ENCODE results near the gene IMMT.
A peak's percentile ranks its signal among the peaks of the same experiment; 100 is the strongest.
"Not testable (repeated sequence)": the region's sequence is repeated elsewhere in the genome, so short reads cannot be mapped to it uniquely, and the experiment has no call there.

IMMT gene

DNA sequence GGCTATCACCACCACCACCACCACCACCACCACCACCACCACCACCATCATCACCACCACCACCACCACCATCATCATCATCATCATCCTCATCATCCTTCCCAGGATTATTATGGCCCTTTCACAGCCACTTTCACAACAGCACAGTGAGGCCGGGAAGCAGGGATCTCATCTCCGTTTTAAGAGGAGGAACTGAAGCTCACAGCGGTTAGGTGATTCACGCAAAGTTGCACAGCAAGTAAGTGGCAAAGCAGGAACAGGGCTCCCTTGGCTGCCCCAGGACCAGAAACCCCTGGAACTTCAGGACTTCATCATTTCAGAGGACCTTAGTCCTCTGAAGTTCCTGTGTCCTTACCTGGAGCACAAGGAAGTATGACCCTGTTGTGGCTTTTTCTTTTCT is 30.8 kb upstream of the IMMT start:
- no peak for DNase-seq (ENCODE audit: low spot score)

DNA sequence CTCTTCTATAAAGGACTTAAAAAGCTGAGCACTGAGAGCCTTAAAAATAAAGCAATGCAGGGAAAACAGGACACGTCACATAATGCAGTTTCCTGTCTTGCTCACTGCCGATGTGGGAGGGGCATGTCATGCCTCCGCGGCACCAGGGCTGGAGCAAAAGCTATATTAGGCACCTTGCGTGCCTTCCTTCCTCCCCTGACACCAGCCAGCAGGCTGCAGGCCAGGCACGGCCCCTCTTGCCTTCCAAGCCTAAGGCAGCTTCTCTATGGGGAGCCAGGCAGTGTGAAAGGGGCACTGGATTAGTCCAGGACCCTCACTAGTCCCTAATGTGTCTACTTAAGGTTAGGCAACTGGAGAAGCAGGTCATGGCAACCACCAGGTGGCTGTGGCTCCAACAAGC is 30.3 kb upstream of the IMMT start:
- no peak for DNase-seq (ENCODE audit: low spot score)

- DNase-seq (ENCODE audit: low spot score): no peak
Observed at GRCh38 chr2:86224645-86225355, 29.5 kb upstream of the IMMT start.

DNA sequence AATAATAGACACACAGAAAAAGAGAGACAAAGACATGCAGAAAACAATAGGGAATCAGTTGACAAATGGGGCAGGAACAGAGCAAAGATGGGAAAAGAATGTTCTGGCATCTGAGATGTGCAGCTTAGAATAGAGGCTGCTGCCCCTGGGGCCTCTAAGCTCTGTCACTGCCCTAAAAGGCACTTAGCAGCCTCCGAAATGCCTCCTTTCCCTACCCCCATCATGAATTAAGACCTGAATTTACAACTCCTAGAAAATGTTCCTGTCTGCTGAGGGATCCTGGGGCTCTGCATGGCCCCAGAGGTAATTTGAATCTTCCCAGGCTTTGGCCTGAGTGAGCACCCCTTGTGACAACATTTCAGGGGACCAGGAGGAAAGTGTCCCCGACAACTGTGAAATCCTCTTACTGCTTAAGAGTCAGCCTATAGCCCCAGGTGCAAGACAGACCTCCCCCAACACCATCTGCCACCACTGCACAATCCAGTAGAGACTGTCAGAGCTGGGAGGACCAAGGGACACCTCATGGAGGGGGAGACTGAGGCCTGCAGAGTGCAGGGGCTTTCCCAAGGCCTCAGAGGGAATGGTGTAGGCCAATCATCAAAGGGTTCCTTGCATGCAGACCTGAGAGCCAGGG is 28.8 kb upstream of the IMMT start:
- DNase-seq (ENCODE audit: low spot score): no peak

GRCh38 chr2:86223140-86223926 is 28.1 kb upstream of the IMMT start:
- DNase-seq (ENCODE audit: low spot score): peak; percentile 83

- no peak for DNase-seq (ENCODE audit: low spot score)
Observed at GRCh38 chr2:86221066-86221684, 25.9 kb upstream of the IMMT start.

GRCh38 chr2:86219896-86220295 is 24.6 kb upstream of the IMMT start:
- DNase-seq (ENCODE audit: low spot score): no peak

- no peak for DNase-seq (ENCODE audit: low spot score)
Observed at GRCh38 chr2:86218124-86218523, 22.9 kb upstream of the IMMT start.

DNA sequence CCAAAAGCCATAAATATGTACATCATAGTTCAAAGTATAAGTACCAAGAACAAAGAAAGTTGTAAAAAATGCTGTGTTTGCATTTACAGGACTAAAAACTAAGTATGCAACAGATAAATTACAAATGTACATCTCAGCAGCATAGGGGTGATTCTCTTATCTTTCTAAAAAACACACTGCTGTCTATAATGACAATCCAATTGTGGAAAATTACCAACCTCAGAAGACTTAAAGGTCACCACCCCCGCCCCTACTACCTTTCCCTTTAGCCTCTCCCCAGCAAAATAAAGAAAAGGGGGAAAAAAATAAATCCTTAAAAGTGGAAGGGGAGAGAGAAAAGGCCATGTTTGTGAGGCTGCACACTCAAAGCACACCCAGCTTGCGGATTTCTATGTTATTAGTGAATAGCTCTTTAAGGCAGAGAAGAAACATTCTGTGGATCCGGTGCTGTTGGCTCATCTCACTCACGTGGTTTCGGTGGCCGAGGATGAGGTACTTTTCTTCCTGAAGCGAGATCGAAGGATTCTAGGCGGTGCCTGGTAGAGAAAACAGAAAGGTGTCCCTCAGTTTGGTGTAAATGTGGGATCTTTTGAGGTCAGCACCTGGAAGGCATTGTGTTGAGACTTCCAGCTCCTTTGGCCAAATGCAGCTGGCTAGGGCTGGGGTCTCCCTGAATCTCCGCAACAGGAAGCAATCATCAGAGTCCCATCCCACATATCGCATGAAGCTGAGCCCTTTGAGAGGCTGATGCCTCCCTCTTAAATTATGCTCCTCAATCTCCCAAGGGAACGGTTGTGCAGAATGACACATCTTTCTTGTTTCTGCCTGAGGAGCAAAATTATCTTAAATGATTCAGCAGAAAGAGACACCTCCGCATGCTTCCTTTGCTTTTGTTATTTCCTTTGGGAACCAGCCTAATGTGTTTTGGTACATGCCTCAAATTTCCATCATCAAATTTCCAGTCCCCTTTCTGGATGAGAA is 21.6 kb upstream of the IMMT start:
- no peak for DNase-seq (ENCODE audit: low spot score)

DNA sequence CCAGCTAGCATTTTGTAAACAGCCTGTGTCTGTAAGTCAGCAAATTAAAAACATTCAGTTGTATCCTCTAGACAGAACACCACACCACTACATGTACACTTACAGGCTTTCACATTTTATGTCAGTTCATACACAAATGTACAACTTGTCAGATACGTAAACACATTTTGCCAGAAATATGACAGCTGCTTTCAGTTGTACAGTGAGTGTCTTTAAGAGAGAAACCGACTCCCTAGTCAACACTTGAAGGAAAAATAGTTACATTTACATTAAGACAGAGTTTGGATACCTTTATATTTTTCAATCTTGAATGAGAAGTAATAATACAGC is 19.2 kb upstream of the IMMT start:
- no peak for DNase-seq (ENCODE audit: low spot score)

DNA sequence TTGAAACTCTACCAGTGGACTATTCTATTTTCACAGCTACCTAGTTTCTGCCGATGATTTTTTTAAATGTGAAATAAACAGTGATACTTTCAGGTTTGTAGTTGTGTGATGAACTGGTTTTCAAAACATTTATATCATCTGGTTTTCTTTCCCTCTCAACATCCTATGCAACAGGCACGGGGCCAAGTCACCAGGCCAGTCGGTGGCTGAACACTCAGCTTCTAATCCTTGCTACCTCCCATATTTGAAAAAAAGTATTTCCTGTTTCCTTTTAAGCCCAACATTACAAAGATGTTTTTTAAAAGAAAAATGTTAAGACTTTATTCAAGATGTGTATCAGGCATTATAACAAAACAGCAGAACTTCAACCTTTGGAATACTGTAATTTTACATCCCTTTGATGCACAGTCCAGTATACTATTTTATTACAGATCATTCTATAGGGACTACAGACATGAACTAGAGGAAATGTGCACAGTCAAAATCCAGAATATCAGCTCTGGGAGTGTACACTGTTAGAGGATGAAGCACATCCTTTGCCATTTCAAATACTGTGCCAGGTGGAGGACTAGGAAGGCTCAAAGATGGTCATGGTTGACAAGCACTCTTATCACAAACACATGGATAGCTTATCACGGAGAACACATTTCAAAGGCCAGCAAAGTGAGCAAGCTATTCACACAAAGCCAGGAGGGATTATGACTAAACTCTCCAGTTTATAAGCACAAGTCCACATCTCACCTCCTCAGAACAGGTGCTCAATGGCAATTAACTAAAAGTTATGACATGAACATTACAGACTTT is 18.6 kb upstream of the IMMT start:
- DNase-seq (ENCODE audit: low spot score): no peak

DNA sequence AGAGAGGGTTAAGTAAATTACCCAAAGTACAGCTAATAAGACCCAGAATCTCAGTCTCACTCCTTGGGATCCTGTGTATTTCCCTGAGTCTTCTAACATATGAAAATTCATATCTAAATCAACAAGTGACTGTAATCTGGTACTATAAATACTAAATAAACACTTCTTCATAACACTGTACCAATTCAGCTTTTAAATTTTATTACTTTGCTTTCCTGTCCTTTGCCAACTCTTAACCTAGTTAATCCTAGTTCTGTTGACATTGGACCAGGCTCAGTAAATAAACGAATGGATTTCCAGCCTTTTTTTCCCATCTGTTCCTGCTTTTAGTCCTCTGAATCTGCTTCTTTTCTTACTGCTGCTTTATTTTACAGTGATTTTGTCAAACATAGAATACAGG is 17.8 kb upstream of the IMMT start:
- no peak for DNase-seq (ENCODE audit: low spot score)

- no peak for DNase-seq (ENCODE audit: low spot score)
Observed at GRCh38 chr2:86211796-86212188, 16.5 kb upstream of the IMMT start.

GRCh38 chr2:86211033-86211795 is 16.0 kb upstream of the IMMT start:
- no peak for DNase-seq (ENCODE audit: low spot score)

GRCh38 chr2:86204458-86204857 is 9.2 kb upstream of the IMMT start:
- DNase-seq (ENCODE audit: low spot score): no peak

- no peak for DNase-seq (ENCODE audit: low spot score)
Observed at GRCh38 chr2:86203614-86204013, 8.4 kb upstream of the IMMT start.

DNA sequence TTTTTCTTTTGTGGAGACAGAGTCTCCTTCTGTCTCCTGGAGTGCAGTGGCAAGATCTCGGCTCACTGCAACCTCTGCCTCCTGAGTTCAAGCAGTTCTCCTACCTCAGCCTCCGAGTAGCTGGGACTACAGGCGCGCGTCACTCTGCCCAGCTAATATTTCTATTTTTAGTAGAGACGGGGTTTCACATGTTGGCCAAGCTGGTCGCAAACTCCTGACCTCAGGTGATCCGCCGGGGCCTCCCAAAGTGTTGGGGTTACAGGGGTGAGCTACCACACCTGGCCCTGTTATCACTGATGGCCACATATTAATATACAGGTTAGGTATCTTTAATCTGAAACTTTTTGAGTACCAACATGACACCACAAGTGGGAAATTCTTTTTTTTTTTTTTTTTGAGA is 7.4 kb upstream of the IMMT start:
- DNase-seq (ENCODE audit: low spot score): no peak

- no peak for DNase-seq (ENCODE audit: low spot score)
Observed at GRCh38 chr2:86202336-86202692, 7.1 kb upstream of the IMMT start.

- no peak for DNase-seq (ENCODE audit: low spot score)
Observed at GRCh38 chr2:86201671-86202335, 6.5 kb upstream of the IMMT start.

GRCh38 chr2:86200564-86200963 is 5.3 kb upstream of the IMMT start:
- not testable (repeated sequence) for DNase-seq (ENCODE audit: low spot score)

Measured in left forelimb (tissue), 1 donor.